Natural killer cell (primary cell): Measurements from ENCODE around the gene ZNF467. TPM values are rescaled to one million over a fixed set of nuclear protein-coding genes. Genes with fewer than 3 reads are reported as not detected.

ENCODE experiments used
- ATAC-seq, 3 donors: fragments of 150-1000 bp in 2 of 3; fragments of 200-7000 bp in 1 of 3; cut with Tn5 transposase; 1 replicate in 1 of 3; 2 replicates in 2 of 3; pipeline ENCODE4 v1.10.0; 2021; ENCODE audit warnings: mild to moderate bottlenecking in 2 of 3, moderate library complexity in 2 of 3
- DNase-seq, 2 donors: peaks; one replicate each; pipeline versions ENCODE4 v3.0.0 to v3.0.0-alpha.2; 2013 to 2021; ENCODE audit warnings: mixed read lengths in 1 of 2
- H3K27ac ChIP-seq: one replicate; pipeline ENCODE4 v1.5.1; 2013; ENCODE audit warnings: mild to moderate bottlenecking, low read length
- H3K27me3 ChIP-seq: one replicate; pipeline ENCODE4 v1.6.1; 2013; ENCODE audit warnings: low read length; ENCODE audit not compliant: control insufficient read depth, insufficient read depth
- H3K36me3 ChIP-seq: one replicate; pipeline ENCODE4 v1.6.1; 2013; ENCODE audit warnings: low read length; ENCODE audit not compliant: control insufficient read depth, insufficient read depth
- H3K4me1 ChIP-seq: one replicate; pipeline ENCODE4 v1.6.1; 2013; ENCODE audit warnings: low read length; ENCODE audit not compliant: control insufficient read depth, insufficient read depth
- H3K4me3 ChIP-seq: one replicate; pipeline ENCODE4 v1.5.1; 2013; ENCODE audit warnings: low read length
- H3K9me3 ChIP-seq: one replicate; pipeline ENCODE4 v1.6.1; 2013; ENCODE audit warnings: low read length; ENCODE audit not compliant: control insufficient read depth, insufficient read depth
- H3K27ac Mint-ChIP-seq, 2 donors: one replicate each; pipeline ENCODE4 v1.8.0; 2022; ENCODE audit warnings: mild to moderate bottlenecking in 2 of 2, mixed read lengths in 2 of 2, moderate library complexity in 1 of 2
- H3K27me3 Mint-ChIP-seq, 2 donors: one replicate each; pipeline ENCODE4 v1.8.0; 2022; ENCODE audit warnings: low read depth in 2 of 2, mixed read lengths in 2 of 2
- H3K36me3 Mint-ChIP-seq: one replicate; pipeline ENCODE4 v1.8.0; 2022; ENCODE audit warnings: mixed read lengths
- H3K4me1 Mint-ChIP-seq, 2 donors: one replicate each; pipeline ENCODE4 v1.8.0; 2022; ENCODE audit warnings: mixed read lengths in 2 of 2
- H3K4me3 Mint-ChIP-seq: one replicate; pipeline ENCODE4 v1.8.0; 2022; ENCODE audit warnings: mild to moderate bottlenecking, moderate library complexity, mixed read lengths
- H3K9me3 Mint-ChIP-seq, 2 donors: one replicate each; pipeline ENCODE4 v1.8.0; 2022; ENCODE audit warnings: mixed read lengths in 2 of 2
- WGBS: methylation state at CpG from one replicate; pipeline ENCODE4 v1.1.7; 2013; ENCODE audit warnings: missing lambda C conversion rate; ENCODE audit not compliant: insufficient coverage; 5-methylcytosine and 5-hydroxymethylcytosine counted together
- intact Hi-C: fragments of 100-400 bp; cut with micrococcal nuclease; formaldehyde crosslinking; loops from one replicate; pipeline ENCODE4 v1.14.2; 2022
- total RNA-seq, 4 donors: library from RNA; stranded (reverse); fragments of 120-200 nt in 1 of 4; gene quantifications; one replicate each; pipeline versions ENCODE4 v1.2.3 to v1.2.4, GENCODE V29; 2013 to 2022
- TF ChIP-seq, protein P1 (sequence below): fragments of 200-600 bp; IDR thresholded peaks from one replicate; pipeline ENCODE4 v1.8.0; 2022; ENCODE audit warnings: antibody characterized with exemption

The ZNF467 gene
- total RNA-seq, 3 donors from 2014 or later (not counting 1 experiment from before 2014, with no cell fraction given), result 2.8 to 5.4 (median 3.7) TPM

- DNase-seq (peak; percentile 78 to 91), ATAC-seq (peak; percentile 94 to 95 (median 94))
- TF ChIP-seq, protein P1, sequence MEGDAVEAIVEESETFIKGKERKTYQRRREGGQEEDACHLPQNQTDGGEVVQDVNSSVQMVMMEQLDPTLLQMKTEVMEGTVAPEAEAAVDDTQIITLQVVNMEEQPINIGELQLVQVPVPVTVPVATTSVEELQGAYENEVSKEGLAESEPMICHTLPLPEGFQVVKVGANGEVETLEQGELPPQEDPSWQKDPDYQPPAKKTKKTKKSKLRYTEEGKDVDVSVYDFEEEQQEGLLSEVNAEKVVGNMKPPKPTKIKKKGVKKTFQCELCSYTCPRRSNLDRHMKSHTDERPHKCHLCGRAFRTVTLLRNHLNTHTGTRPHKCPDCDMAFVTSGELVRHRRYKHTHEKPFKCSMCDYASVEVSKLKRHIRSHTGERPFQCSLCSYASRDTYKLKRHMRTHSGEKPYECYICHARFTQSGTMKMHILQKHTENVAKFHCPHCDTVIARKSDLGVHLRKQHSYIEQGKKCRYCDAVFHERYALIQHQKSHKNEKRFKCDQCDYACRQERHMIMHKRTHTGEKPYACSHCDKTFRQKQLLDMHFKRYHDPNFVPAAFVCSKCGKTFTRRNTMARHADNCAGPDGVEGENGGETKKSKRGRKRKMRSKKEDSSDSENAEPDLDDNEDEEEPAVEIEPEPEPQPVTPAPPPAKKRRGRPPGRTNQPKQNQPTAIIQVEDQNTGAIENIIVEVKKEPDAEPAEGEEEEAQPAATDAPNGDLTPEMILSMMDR, result no peak
- peaks cover 4% of the 10 kb centered on the region for H3K27me3 ChIP-seq
- peaks cover 28% of the 10 kb centered on the region for H3K4me1 ChIP-seq
- H3K36me3 Mint-ChIP-seq, result no peaks in the 10 kb centered on the region
- peak overlapping the region in 1 of 2 donors; percentile 70 for H3K27ac Mint-ChIP-seq
- H3K4me3 ChIP-seq, result peak overlapping the region; percentile 55
- intact Hi-C loops, result no loop called here
- H3K27me3 Mint-ChIP-seq, result no peaks in the 10 kb centered on the region
- no peak overlapping the region for H3K27ac ChIP-seq
- under 1% methylated on average over 30 of the region's 37 CpGs for WGBS
- H3K9me3 ChIP-seq, result no peaks in the 10 kb centered on the region
- H3K4me3 Mint-ChIP-seq, result peak overlapping the region; percentile 88
- no peaks in the 10 kb centered on the region for H3K36me3 ChIP-seq
- no peaks in the 10 kb centered on the region for H3K9me3 Mint-ChIP-seq
- H3K4me1 Mint-ChIP-seq, result peaks cover 0 to 15% of the 10 kb centered on the region in 2 donors
These were observed 1.6 kb downstream of the ZNF467 start for GRCh38 chr7:149771720-149772240.

DNA sequence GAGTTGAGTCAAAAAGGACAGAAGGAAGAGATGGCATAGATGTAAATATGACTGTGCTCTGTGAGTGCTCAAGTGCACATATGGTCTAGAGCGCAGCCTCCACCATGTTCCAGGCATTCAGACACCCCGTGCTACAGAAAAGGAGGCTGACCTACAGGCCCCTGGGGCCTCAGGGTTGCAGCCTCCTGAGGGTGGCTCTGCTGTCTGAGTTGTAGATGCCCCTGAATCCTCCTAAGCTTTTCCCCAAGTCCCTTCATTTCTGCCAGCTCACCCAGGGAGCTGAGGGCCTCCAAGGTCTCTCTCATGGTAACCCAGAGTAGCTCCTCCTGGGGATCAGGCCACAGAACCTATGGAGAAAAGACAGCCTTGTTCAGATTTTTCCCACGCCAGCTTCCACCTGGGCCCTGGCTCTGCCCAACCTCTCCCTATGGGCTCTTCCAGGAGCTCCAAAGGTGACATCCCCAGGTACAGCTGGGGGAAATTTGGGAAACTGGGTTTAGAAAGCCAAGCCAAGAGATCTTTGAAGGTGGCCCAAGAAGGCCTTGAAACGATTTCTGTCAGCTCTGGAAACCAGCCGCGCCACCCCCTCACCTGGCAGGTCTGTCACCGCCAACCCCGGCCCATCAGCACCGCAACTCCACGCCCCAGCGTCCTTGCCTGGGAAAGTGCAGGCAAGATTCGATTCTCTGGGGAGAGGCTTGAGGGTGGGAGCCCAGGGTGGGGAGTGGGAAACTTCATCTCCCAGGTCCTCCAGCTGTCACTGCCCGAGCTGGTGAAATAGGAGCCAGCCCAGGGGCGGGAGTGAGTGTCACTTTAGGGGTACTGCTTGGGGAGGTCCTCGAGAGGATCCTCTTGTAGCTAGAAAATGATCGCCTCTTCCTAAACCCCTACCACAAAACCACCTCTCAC, 2.4 kb downstream of the ZNF467 start:
- no peaks in the 10 kb centered on the region for H3K36me3 Mint-ChIP-seq
- TF ChIP-seq, protein P1, result no peak
- peak overlapping the region in 1 of 2 donors; percentile 70 for H3K27ac Mint-ChIP-seq
- intact Hi-C loops, result no loop called here
- peak overlapping the region; percentile 71 for H3K4me3 Mint-ChIP-seq
- ATAC-seq (no peak), DNase-seq (no peak)
- peaks cover 0 to 10% of the 10 kb centered on the region in 2 donors for H3K4me1 Mint-ChIP-seq
- H3K36me3 ChIP-seq, result no peaks in the 10 kb centered on the region
- peaks cover 28% of the 10 kb centered on the region for H3K4me1 ChIP-seq
- WGBS, result 67% methylated on average over 16 of the region's 16 CpGs
- no peaks in the 10 kb centered on the region for H3K27me3 Mint-ChIP-seq
- H3K9me3 Mint-ChIP-seq, result no peaks in the 10 kb centered on the region
- H3K27me3 ChIP-seq, result peaks cover 4% of the 10 kb centered on the region
- peak overlapping the region; percentile 33 for H3K4me3 ChIP-seq
- H3K9me3 ChIP-seq, result no peaks in the 10 kb centered on the region
- H3K27ac ChIP-seq, result no peak overlapping the region

DNA sequence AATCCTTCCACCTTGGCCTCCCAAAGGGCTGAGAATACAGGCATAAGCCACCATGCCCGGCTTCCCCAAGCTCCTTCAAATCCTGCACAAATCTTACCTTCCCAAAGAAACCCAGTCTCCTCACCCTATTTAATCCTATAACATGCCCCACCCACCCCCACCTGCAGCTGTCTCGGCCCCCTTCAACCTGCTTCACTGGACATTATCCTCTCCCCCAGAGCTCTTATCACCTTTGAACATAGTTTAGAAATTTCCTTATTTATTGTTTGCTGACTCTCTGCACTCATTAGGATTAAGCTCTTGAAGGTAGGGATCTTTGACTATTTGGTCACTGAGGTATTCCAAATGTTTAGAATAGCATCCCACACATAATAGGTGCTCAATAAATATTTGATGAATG, 3.5 kb downstream of the ZNF467 start:
- WGBS, result 91% methylated on average over 2 of the region's 2 CpGs
- Mint-ChIP-seq H3K36me3 (no peaks in the 10 kb centered on the region), H3K4me1 (peaks cover 0 to 6% of the 10 kb centered on the region in 2 donors), H3K9me3 (no peaks in the 10 kb centered on the region), H3K27ac (no peak overlapping the region), H3K4me3 (peak overlapping the region; percentile 60), H3K27me3 (no peaks in the 10 kb centered on the region)
- H3K36me3 ChIP-seq, result no peaks in the 10 kb centered on the region
- TF ChIP-seq, protein P1, result no peak
- no peak for ATAC-seq
- H3K4me3 ChIP-seq, result no peak overlapping the region
- intact Hi-C loops, result no loop called here
- H3K27me3 ChIP-seq, result peaks cover 4% of the 10 kb centered on the region
- no peaks in the 10 kb centered on the region for H3K9me3 ChIP-seq
- H3K4me1 ChIP-seq, result peaks cover 28% of the 10 kb centered on the region
- DNase-seq, result no peak
- H3K27ac ChIP-seq, result no peak overlapping the region
